ENCODE measurements around the gene PCDH9. TPM values are rescaled to one million over a fixed set of nuclear protein-coding genes. Genes with fewer than 3 reads are reported as not detected.

Gene PCDH9
- total and polyA plus RNA-seq, 2 of the 13 experiments (the other 11 are each of a cell fraction or from before 2014, with no cell fraction given), result 0.09 TPM; not detected in 1

DNA sequence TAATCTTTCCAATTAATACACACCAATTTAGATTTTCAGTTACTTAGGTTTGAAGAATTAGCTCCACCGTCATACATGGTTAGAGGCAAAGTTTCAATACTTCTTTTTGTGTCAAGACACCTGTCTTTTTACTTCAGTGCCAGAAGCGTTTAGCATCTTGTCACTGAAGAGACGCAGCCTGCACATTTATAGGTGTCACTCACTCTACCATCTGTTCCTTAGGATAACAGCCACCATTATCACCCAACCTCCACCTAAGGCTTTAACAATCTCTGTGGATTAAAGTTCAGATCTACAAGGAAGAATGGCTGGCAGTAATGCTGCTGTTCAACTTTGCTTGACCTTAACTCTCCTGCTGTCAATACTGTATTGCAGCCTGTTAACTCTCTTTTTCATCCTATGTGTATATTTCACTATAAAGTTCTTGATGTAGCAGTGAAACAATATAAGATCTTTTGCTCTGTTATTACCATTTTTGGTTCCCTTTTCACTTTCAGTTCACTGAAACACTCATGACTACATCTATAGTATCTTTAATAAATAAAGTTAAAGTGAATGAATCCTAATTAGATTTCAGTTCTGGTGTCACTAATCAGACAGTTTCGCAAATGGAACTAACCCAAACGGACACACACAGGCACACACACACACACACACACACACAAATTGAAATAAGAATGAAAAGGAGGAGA lies 435.6 kb downstream of the PCDH9 start:
- Histone ChIP-seq H3K79me2 (ENCODE audit: insufficient read depth, low read length) (no peaks in the 10 kb centered on the region), H3K9me3 (ENCODE audit: low read length) (no peaks in the 10 kb centered on the region), H3K27me3 (ENCODE audit: control insufficient read depth in 1 of 2, insufficient read depth in 2 of 2, low read length in 2 of 2) (no peaks in the 10 kb centered on the region; a peak in 1 of 5 replicates), H3K36me3 (replicated peaks in 1 of 2; ENCODE audit: control insufficient read depth in 1 of 2, insufficient read depth in 2 of 2, low read length in 2 of 2) (no peaks in the 10 kb centered on the region), H3K4me3 (replicated peaks in 1 of 3; ENCODE audit: insufficient read depth in 1 of 3, low read depth in 2 of 3, low read length in 3 of 3) (no peak overlapping the region), H3K4me2 (ENCODE audit: low read depth, low read length) (no peak overlapping the region), H4K20me1 (ENCODE audit: insufficient read depth, low read length) (no peaks in the 10 kb centered on the region), H3K27ac (ENCODE audit: extremely low read length, insufficient read depth, low read length) (no peak overlapping the region), H2AFZ (ENCODE audit: low read length) (no peak overlapping the region), H3K9ac (ENCODE audit: insufficient read depth, low read depth, low read length) (no peak overlapping the region), H3K4me1 (ENCODE audit: insufficient read depth, low read length) (no peaks in the 10 kb centered on the region)
- TF ChIP-seq, protein P1, sequence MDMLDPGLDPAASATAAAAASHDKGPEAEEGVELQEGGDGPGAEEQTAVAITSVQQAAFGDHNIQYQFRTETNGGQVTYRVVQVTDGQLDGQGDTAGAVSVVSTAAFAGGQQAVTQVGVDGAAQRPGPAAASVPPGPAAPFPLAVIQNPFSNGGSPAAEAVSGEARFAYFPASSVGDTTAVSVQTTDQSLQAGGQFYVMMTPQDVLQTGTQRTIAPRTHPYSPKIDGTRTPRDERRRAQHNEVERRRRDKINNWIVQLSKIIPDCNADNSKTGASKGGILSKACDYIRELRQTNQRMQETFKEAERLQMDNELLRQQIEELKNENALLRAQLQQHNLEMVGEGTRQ (IDR thresholded peaks at IDR 0.05; ENCODE audit: low read depth, low read length), result no peak
- TF ChIP-seq, protein P1 (CRISPR knock-in tag; IDR thresholded peaks at IDR 0.05; ENCODE audit: borderline replicate concordance), result no peak
- no peak for TF ChIP-seq TEAD2 (CRISPR knock-in tag; IDR thresholded peaks at IDR 0.05)
- TF ChIP-seq SRSF4 (IDR thresholded peaks at IDR 0.05; ENCODE audit: low read depth, low read length, poor library complexity, severe bottlenecking), result no peak
- no peak for TF ChIP-seq ZNF773 (CRISPR knock-in tag; IDR thresholded peaks at IDR 0.05; ENCODE audit: borderline replicate concordance)
- TF ChIP-seq SMARCE1 (IDR thresholded peaks at IDR 0.05; ENCODE audit: borderline replicate concordance), result no peak
- no peak for TF ChIP-seq AHR (CRISPR knock-in tag; IDR thresholded peaks at IDR 0.05)
- no peak for TF ChIP-seq ZNF780A (CRISPR knock-in tag; IDR thresholded peaks at IDR 0.05)
- TF ChIP-seq KLF15 (CRISPR knock-in tag; IDR thresholded peaks at IDR 0.05; ENCODE audit: borderline replicate concordance), result no peak
- no TSS peak for BruUV-seq (replicated peaks)
- FAIRE-seq, result no peak
- in situ Hi-C loops (cut with HindIII; ENCODE audit: extremely low pct_ligation_motif_present, low pct_unique_long_range_greater_than_20kb), result no loop called here
- ChIA-PET CTCF (ENCODE audit: low intra/inter-chr PET ratio, low total read pairs) (no interaction called here), POLR2A (no interaction called here)
- DNase-seq (ENCODE audit: low spot score), result no peak
- no peak for ATAC-seq
- WGBS (ENCODE audit: low lambda C conversion rate), result 7% methylated on average over 5 of the region's 5 CpGs
- intact Hi-C loops (cut with micrococcal nuclease; ENCODE audit: unreplicated experiment), result no loop called here
